Measurements from ENCODE around the gene MPRIP. TPM values are rescaled to one million over a fixed set of nuclear protein-coding genes. Genes with fewer than 3 reads are reported as not detected.

MPRIP gene
- total and polyA plus RNA-seq, 2 donors (not counting 3 experiments of a cell fraction or from before 2014, with no cell fraction given) = 94.6 to 246 TPM

DNA sequence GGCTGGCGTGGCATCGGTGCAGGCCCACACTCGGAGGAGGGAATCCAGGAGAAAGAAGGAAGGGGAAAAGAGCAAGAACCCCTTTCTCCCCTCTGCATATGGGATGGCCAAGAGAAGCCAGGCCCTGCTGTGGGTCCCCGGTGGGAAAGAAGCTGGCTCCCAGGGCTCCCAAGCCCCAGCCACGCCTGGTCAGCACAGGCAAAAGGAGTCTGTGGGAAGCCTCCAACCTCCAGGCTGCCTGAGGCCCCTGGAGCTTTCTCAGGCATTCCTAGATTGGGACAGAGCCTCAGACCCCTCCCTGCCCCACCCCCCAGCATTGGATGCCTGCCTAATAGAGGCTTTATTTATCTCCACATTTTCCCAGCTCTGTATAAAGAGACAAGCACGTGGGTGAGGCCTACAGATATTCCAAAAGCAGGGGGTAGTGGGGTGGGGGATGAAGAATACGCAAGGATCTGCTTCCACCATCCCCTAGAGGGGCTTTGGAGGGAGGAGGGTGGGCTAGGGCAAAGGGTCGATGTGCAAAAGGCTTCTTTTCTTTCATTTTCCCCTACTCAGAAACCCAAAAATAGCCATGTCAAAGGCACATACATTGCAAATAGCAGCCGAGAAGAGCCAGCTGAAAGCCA, 56.4 kb downstream of the MPRIP start:
- H3K27ac ChIP-seq (ENCODE audit: insufficient read depth, low read depth, low read length) = no peak overlapping the region

More for the DNA sequence above, 56.4 kb downstream of the MPRIP start:
- intact Hi-C loops (cut with micrococcal nuclease) = no loop called here
- no peak overlapping the region for H3K9ac ChIP-seq (replicated peaks; ENCODE audit: extremely low read depth, insufficient read depth, low read length)
- no TSS peak for BruUV-seq (replicated peaks)
- H3K4me3 ChIP-seq (replicated peaks in 1 of 3; ENCODE audit: insufficient read depth in 1 of 3, low read depth in 1 of 3, low read length in 3 of 3) = no peak overlapping the region
- DNase-seq (ENCODE audit: low read depth, low spot score) (no peak), FAIRE-seq (no peak)
- H3K4me2 ChIP-seq (ENCODE audit: insufficient read depth, low read length) = no peak overlapping the region
- H3K36me3 ChIP-seq (ENCODE audit: control insufficient read depth in 2 of 2, extremely low read depth in 1 of 2, insufficient read depth in 2 of 2, low read length in 2 of 2) = peaks cover 0 to 5% of the 10 kb centered on the region in 2 experiments
- ChIA-PET CTCF (interaction anchor here (0.9 to 1.0 kb wide), 2 partner anchors 43 to 182 kb away, joined by 3 to 4 read pairs; no protein-coding TSS in a partner anchor), POLR2A (no interaction called here)
- H3K9me3 ChIP-seq (replicated peaks; ENCODE audit: control insufficient read depth, insufficient read depth, low read length) = no peaks in the 10 kb centered on the region
- dilution Hi-C loops (cut with MboI; ENCODE audit: extremely low pct_ligation_motif_present, low sequenced_read_pairs) = no loop called here
- peaks cover 4% of the 10 kb centered on the region for H4K20me1 ChIP-seq (replicated peaks; ENCODE audit: control insufficient read depth, extremely low read depth, insufficient read depth, low read length)
- no peak for TF ChIP-seq POLR2AphosphoS5 (IDR thresholded peaks at IDR 0.05; ENCODE audit: insufficient read depth, low read depth, low read length)
- TF ChIP-seq, protein P1, sequence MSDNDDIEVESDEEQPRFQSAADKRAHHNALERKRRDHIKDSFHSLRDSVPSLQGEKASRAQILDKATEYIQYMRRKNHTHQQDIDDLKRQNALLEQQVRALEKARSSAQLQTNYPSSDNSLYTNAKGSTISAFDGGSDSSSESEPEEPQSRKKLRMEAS (IDR thresholded peaks at IDR 0.05; ENCODE audit: insufficient read depth, insufficient read length) = no peak
- no peak for TF ChIP-seq JUN (IDR thresholded peaks at IDR 0.05; ENCODE audit: borderline replicate concordance, insufficient read depth, insufficient read length, low read depth)
- no peak for TF ChIP-seq FOS (IDR thresholded peaks at IDR 0.05; ENCODE audit: borderline replicate concordance, insufficient read depth, low read length)
- no peak for TF ChIP-seq MYC (IDR thresholded peaks at IDR 0.05; ENCODE audit: low read depth, low read length)
- no peak for TF ChIP-seq POLR2A (IDR thresholded peaks at IDR 0.05; ENCODE audit: low read depth, low read length)
- TF ChIP-seq GATA2 (IDR thresholded peaks at IDR 0.05; ENCODE audit: insufficient read depth, insufficient read length, low read depth, low read length) = no peak
- no peak for TF ChIP-seq CTCF (IDR thresholded peaks at IDR 0.05; ENCODE audit: extremely low read depth in 1 of 2, insufficient read depth in 1 of 2, low read depth in 1 of 2, low read length in 2 of 2)
- TF ChIP-seq EZH2 (IDR thresholded peaks at IDR 0.05; ENCODE audit: borderline replicate concordance, low read depth, low read length, severe bottlenecking) = no peak
- peaks cover 79% of the 10 kb centered on the region for H3K79me2 ChIP-seq (ENCODE audit: control insufficient read depth, insufficient read depth, low read length)
- H2AFZ ChIP-seq (ENCODE audit: low read depth, low read length) = no peak overlapping the region
- no peaks in the 10 kb centered on the region for H3K4me1 ChIP-seq (ENCODE audit: control insufficient read depth, extremely low read depth, insufficient read depth, low read length)
- no peaks in the 10 kb centered on the region for H3K9me1 ChIP-seq (replicated peaks; ENCODE audit: control insufficient read depth, extremely low read depth, insufficient read depth, low read length)
- no peaks in the 10 kb centered on the region for H3K27me3 ChIP-seq (ENCODE audit: control insufficient read depth in 2 of 2, insufficient read depth in 2 of 2, low read length in 2 of 2)

Measured in endothelial cell of umbilical vein (primary cell).